ENCODE data around the gene DNAL1.

Gene DNAL1

GRCh38 chr14:73717711-73718417 lies 73.1 kb downstream of the DNAL1 start:
- Histone ChIP-seq H3K27me3 (ENCODE audit: low read depth) (no peaks in the 10 kb centered on the region), H3K9me3 (no peaks in the 10 kb centered on the region), H3K36me3 (replicated peaks) (peaks cover 50% of the 10 kb centered on the region), H3K4me3 (no peak overlapping the region), H3K4me1 (peaks cover 8% of the 10 kb centered on the region)
- in situ Hi-C loops (cut with MboI; ENCODE audit: low sequenced_read_pairs), result no loop called here
- no peak for DNase-seq (ENCODE audit: low spot score in 2 of 2)

- in situ Hi-C loops (cut with MboI; ENCODE audit: low sequenced_read_pairs), result no loop called here
- Histone ChIP-seq H3K4me3 (no peak overlapping the region), H3K36me3 (replicated peaks) (peaks cover 56% of the 10 kb centered on the region), H3K4me1 (peaks cover 8% of the 10 kb centered on the region), H3K9me3 (no peaks in the 10 kb centered on the region), H3K27me3 (ENCODE audit: low read depth) (no peaks in the 10 kb centered on the region)
- DNase-seq (ENCODE audit: low spot score in 2 of 2), result no peak
These were observed 73.8 kb downstream of the DNAL1 start for GRCh38 chr14:73718418-73719251.

GRCh38 chr14:73719361-73719760 lies 74.6 kb downstream of the DNAL1 start:
- H3K4me3 ChIP-seq, result no peak overlapping the region
- peaks cover 8% of the 10 kb centered on the region for H3K4me1 ChIP-seq
- H3K36me3 ChIP-seq (replicated peaks), result peaks cover 57% of the 10 kb centered on the region
- no peaks in the 10 kb centered on the region for H3K9me3 ChIP-seq
- DNase-seq (ENCODE audit: low spot score in 2 of 2), result no peak
- H3K27me3 ChIP-seq (ENCODE audit: low read depth), result no peaks in the 10 kb centered on the region
- in situ Hi-C loops (cut with MboI; ENCODE audit: low sequenced_read_pairs), result no loop called here

GRCh38 chr14:73719791-73720190 lies 75.0 kb downstream of the DNAL1 start:
- peaks cover 3% of the 10 kb centered on the region; the same call in 1 of the 2 replicates for H3K4me1 ChIP-seq
- H3K4me3 ChIP-seq, result no peak overlapping the region
- H3K36me3 ChIP-seq (replicated peaks), result peaks cover 57% of the 10 kb centered on the region
- in situ Hi-C loops (cut with MboI; ENCODE audit: low sequenced_read_pairs), result loop anchor here (10.0 kb wide), 1 partner anchor 315 kb away; no protein-coding TSS in a partner anchor
- H3K27me3 ChIP-seq (ENCODE audit: low read depth), result no peaks in the 10 kb centered on the region
- DNase-seq (ENCODE audit: low spot score in 2 of 2), result no peak
- H3K9me3 ChIP-seq, result no peaks in the 10 kb centered on the region

- H3K27me3 ChIP-seq (ENCODE audit: low read depth), result no peaks in the 10 kb centered on the region
- DNase-seq (ENCODE audit: low spot score in 2 of 2), result no peak
- H3K36me3 ChIP-seq (replicated peaks), result peaks cover 66% of the 10 kb centered on the region
- in situ Hi-C loops (cut with MboI; ENCODE audit: low sequenced_read_pairs), result loop anchor here (10.0 kb wide), 1 partner anchor 314 kb away; no protein-coding TSS in a partner anchor
- peaks cover 3% of the 10 kb centered on the region; the same call in 1 of the 2 replicates for H3K4me1 ChIP-seq
- no peak overlapping the region for H3K4me3 ChIP-seq
- H3K9me3 ChIP-seq, result no peaks in the 10 kb centered on the region
These were observed 75.8 kb downstream of the DNAL1 start for GRCh38 chr14:73720636-73721035.

GRCh38 chr14:73721101-73721821 lies 76.5 kb downstream of the DNAL1 start:
- Histone ChIP-seq H3K27me3 (ENCODE audit: low read depth) (no peaks in the 10 kb centered on the region), H3K9me3 (no peaks in the 10 kb centered on the region), H3K4me1 (peaks cover 3% of the 10 kb centered on the region; the same call in 1 of the 2 replicates), H3K4me3 (no peak overlapping the region), H3K36me3 (replicated peaks) (peaks cover 70% of the 10 kb centered on the region)
- in situ Hi-C loops (cut with MboI; ENCODE audit: low sequenced_read_pairs), result loop anchor here (10.0 kb wide), 1 partner anchor 314 kb away; no protein-coding TSS in a partner anchor
- peak in 1 of 2 experiments; percentile 66 for DNase-seq (ENCODE audit: low spot score in 2 of 2)

- no peak for DNase-seq (ENCODE audit: low spot score in 2 of 2)
- Histone ChIP-seq H3K4me3 (no peak overlapping the region), H3K9me3 (no peaks in the 10 kb centered on the region), H3K27me3 (ENCODE audit: low read depth) (no peaks in the 10 kb centered on the region), H3K4me1 (peaks cover 3% of the 10 kb centered on the region; the same call in 1 of the 2 replicates), H3K36me3 (replicated peaks) (peaks cover 76% of the 10 kb centered on the region)
- in situ Hi-C loops (cut with MboI; ENCODE audit: low sequenced_read_pairs), result loop anchor here (10.0 kb wide), 1 partner anchor 312 kb away; no protein-coding TSS in a partner anchor
These were observed 77.8 kb downstream of the DNAL1 start for GRCh38 chr14:73722581-73722980.

- H3K9me3 ChIP-seq, result no peaks in the 10 kb centered on the region
- in situ Hi-C loops (cut with MboI; ENCODE audit: low sequenced_read_pairs), result loop anchor here (10.0 kb wide), 1 partner anchor 311 kb away; no protein-coding TSS in a partner anchor
- H3K36me3 ChIP-seq (replicated peaks), result peaks cover 76% of the 10 kb centered on the region
- no peak for DNase-seq (ENCODE audit: low spot score in 2 of 2)
- no peaks in the 10 kb centered on the region for H3K27me3 ChIP-seq (ENCODE audit: low read depth)
- H3K4me3 ChIP-seq, result no peak overlapping the region
- peaks cover 3% of the 10 kb centered on the region; the same call in 1 of the 2 replicates for H3K4me1 ChIP-seq
These were observed 78.6 kb downstream of the DNAL1 start for GRCh38 chr14:73723406-73723796.

- H3K9me3 ChIP-seq, result no peaks in the 10 kb centered on the region
- H3K4me3 ChIP-seq, result no peak overlapping the region
- peaks cover 80% of the 10 kb centered on the region for H3K36me3 ChIP-seq (replicated peaks)
- peaks cover 5% of the 10 kb centered on the region for H3K4me1 ChIP-seq
- in situ Hi-C loops (cut with MboI; ENCODE audit: low sequenced_read_pairs), result loop anchor here (10.0 kb wide), 1 partner anchor 311 kb away; no protein-coding TSS in a partner anchor
- no peaks in the 10 kb centered on the region for H3K27me3 ChIP-seq (ENCODE audit: low read depth)
- peak; percentile 43 to 56 for DNase-seq (ENCODE audit: low spot score in 2 of 2)
These were observed 79.2 kb downstream of the DNAL1 start for GRCh38 chr14:73723797-73724661.

- peaks cover 82% of the 10 kb centered on the region for H3K36me3 ChIP-seq (replicated peaks)
- H3K4me3 ChIP-seq, result no peak overlapping the region
- in situ Hi-C loops (cut with MboI; ENCODE audit: low sequenced_read_pairs), result loop anchor here (5.0 to 10.0 kb wide), 2 partner anchors 103 to 310 kb away; no protein-coding TSS in a partner anchor
These were observed 79.9 kb downstream of the DNAL1 start for GRCh38 chr14:73724696-73725095.

GRCh38 chr14:73725116-73726024 lies 80.6 kb downstream of the DNAL1 start:
- in situ Hi-C loops (cut with MboI; ENCODE audit: low sequenced_read_pairs), result loop anchor here (5.0 to 10.0 kb wide), 2 partner anchors 102 to 309 kb away; no protein-coding TSS in a partner anchor
- peak in 1 of 2 experiments; percentile 6 for DNase-seq (ENCODE audit: low spot score in 2 of 2)
- peaks cover 86% of the 10 kb centered on the region for H3K36me3 ChIP-seq (replicated peaks)

More at GRCh38 chr14:73724696-73725095, 79.9 kb downstream of the DNAL1 start:
- Histone ChIP-seq H3K27me3 (ENCODE audit: low read depth) (no peaks in the 10 kb centered on the region), H3K9me3 (no peaks in the 10 kb centered on the region), H3K4me1 (peaks cover 7% of the 10 kb centered on the region)
- DNase-seq (ENCODE audit: low spot score in 2 of 2), result peak in 1 of 2 experiments; percentile 4

More at GRCh38 chr14:73725116-73726024, 80.6 kb downstream of the DNAL1 start:
- H3K27me3 ChIP-seq (ENCODE audit: low read depth), result no peaks in the 10 kb centered on the region
- peaks cover 7% of the 10 kb centered on the region for H3K4me1 ChIP-seq
- no peak overlapping the region for H3K4me3 ChIP-seq
- no peaks in the 10 kb centered on the region for H3K9me3 ChIP-seq
